Retinal pigment epithelial cell (primary cell): ENCODE measurements around the gene HOXB2.

Experiments used
- DNase-seq: peaks from one replicate; pipeline ENCODE4 v3.0.0-alpha.2; 2010; ENCODE audit warnings: low read depth
- H3K4me3 ChIP-seq: 2 replicates; pipeline ENCODE4 v1.5.1; 2011; ENCODE audit warnings: mild to moderate bottlenecking, low read length, control low read depth, moderate library complexity
- CTCF ChIP-seq: conservative IDR thresholded peaks from 2 replicates; pipeline ENCODE4 v1.5.1; 2011; ENCODE audit warnings: low read depth, low read length, control low read depth, inconsistent platforms

The HOXB2 gene

GRCh38 chr17:48506246-48506645 lies 38.7 kb downstream of the HOXB2 start:
- no peak for DNase-seq
- TF ChIP-seq CTCF: no peak
- no peak overlapping the region for H3K4me3 ChIP-seq

- DNase-seq: no peak
- TF ChIP-seq CTCF: no peak
Observed at GRCh38 chr17:48505788-48506187, 39.1 kb downstream of the HOXB2 start.

GRCh38 chr17:48504953-48505352 lies 40.0 kb downstream of the HOXB2 start:
- no peak overlapping the region for H3K4me3 ChIP-seq
- DNase-seq: no peak
- no peak for TF ChIP-seq CTCF

More at GRCh38 chr17:48505788-48506187, 39.1 kb downstream of the HOXB2 start:
- no peak overlapping the region for H3K4me3 ChIP-seq

- TF ChIP-seq CTCF: no peak
- no peak for DNase-seq
Observed at GRCh38 chr17:48503747-48504146, 41.2 kb downstream of the HOXB2 start.

DNA sequence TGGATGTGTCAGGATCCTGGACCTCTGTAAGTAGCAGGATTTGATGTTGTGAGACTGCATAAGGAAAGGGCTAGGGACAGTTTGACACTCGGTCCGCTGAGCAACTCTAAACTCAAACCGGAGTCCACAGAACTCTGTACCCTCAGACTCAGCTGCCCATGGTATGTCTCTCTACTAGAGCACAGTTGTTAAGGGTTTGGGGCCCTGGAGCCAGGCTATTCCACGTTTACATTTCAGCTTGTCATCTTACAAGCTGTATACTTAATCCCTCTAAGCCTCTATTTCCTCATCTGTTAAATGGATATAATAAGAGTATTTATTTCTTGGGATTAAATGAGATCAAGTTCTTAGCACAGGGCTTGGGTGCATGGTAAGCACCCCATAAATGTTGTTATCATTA lies 42.0 kb downstream of the HOXB2 start:
- no peak for DNase-seq
- no peak for TF ChIP-seq CTCF
- no peak overlapping the region for H3K4me3 ChIP-seq

More at GRCh38 chr17:48503747-48504146, 41.2 kb downstream of the HOXB2 start:
- H3K4me3 ChIP-seq: no peak overlapping the region

DNA sequence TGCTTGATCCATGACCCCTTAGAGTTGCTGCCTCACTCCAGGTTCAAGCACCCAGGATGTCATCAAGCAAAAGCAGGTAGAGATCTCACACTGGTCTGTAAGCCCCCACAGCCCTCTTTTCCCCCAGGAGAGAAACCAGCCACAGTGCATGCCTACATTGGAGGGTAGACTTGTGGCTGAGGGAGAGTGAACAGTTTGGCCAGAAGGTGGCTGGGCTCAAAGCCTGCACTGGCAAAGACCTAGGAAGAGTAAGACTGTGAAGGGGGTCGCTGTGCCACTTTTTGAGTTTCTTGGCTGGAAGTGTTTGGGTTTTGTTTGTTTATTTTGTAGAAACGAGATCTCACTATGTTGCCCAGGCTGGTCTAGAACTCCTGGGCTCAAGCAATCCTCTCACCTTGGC lies 42.6 kb downstream of the HOXB2 start:
- no peak overlapping the region for H3K4me3 ChIP-seq
- DNase-seq: no peak
- TF ChIP-seq CTCF: no peak

DNA sequence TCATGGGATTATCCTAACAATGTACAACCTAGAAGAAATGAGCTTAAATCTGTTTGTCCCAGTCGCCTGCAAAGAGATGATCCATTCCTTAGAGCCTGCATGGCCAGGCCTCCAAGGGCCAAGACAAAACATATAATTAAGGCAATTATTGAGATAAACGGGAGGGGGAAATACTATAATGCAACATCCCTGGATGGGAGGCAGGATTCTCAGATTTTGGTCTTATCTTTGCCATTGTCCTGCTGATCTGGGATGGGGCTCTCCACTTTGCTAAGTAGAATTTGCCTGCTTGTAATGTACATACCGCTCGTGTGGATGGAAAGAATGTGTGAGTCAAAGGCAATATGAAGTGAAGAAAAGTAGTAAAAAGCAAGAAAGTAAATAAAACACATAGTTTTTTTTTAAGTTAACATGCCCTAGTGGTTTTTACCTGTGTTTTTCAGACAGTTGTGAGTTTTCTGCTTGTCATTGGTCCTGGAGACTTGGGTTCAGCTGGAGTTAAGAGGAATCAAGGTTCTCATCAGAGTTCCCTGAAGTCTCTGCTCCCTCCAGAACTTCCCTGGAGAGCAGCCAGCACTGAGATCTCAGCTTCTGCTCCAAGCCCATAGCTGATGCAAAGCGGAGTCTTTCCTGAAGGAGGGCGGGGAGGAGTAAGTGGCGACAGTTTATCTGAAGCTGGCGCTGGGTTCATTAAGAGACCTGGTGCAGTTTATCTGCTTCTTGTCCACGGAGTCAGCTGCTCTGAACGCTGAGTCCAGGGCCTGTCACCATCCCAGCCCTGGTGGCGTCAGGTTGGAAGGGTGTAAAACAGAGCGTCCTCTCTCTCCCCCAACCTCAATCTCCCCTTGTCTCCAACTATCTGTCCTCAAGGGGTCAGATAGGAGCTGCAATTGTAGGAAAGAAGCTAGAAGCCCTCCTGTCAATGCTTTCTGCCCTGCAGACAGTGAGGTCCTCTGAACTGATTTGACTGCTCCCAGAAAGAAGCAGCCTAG lies 44.2 kb downstream of the HOXB2 start:
- no peak overlapping the region for H3K4me3 ChIP-seq
- DNase-seq: no peak
- TF ChIP-seq CTCF: no peak
